T47D (cell line): ENCODE data around the gene NKX6-2.

Experiments
- DNase-seq, 2 experiments: peaks; one replicate each; pipeline versions ENCODE4 v3.0.0 to v3.0.0-alpha.2; 2011 to 2012; ENCODE audit warnings: low read depth in 1 of 2, low spot score in 1 of 2
- JUND ChIP-seq: IDR thresholded peaks from 2 replicates; pipeline ENCODE4 v1.6.1; 2012; ENCODE audit warnings: low read depth
- in situ Hi-C: cut with HindIII; loops from 2 replicates; pipeline ENCODE4 v1.10.0; 2016; ENCODE audit warnings: low sequenced_read_pairs, low pct_unique_long_range_greater_than_20kb

Gene NKX6-2

GRCh38 chr10:132809232-132810140 lies 23.5 kb upstream of the NKX6-2 start:
- DNase-seq: no peak
- in situ Hi-C loops: no loop called here
- TF ChIP-seq JUND: no peak

GRCh38 chr10:132808383-132809231 lies 22.7 kb upstream of the NKX6-2 start:
- DNase-seq: no peak
- TF ChIP-seq JUND: no peak
- in situ Hi-C loops: no loop called here

GRCh38 chr10:132807621-132808049 lies 21.7 kb upstream of the NKX6-2 start:
- in situ Hi-C loops: no loop called here
- DNase-seq: no peak
- no peak for TF ChIP-seq JUND

- in situ Hi-C loops: no loop called here
Observed at GRCh38 chr10:132806561-132807003, 20.6 kb upstream of the NKX6-2 start.

GRCh38 chr10:132806110-132806509 lies 20.2 kb upstream of the NKX6-2 start:
- no peak for TF ChIP-seq JUND
- no peak for DNase-seq

More at GRCh38 chr10:132806561-132807003, 20.6 kb upstream of the NKX6-2 start:
- DNase-seq: no peak
- no peak for TF ChIP-seq JUND

GRCh38 chr10:132805599-132805998 lies 19.7 kb upstream of the NKX6-2 start:
- in situ Hi-C loops: no loop called here
- TF ChIP-seq JUND: no peak
- no peak for DNase-seq

More at GRCh38 chr10:132806110-132806509, 20.2 kb upstream of the NKX6-2 start:
- in situ Hi-C loops: no loop called here

- no peak for TF ChIP-seq JUND
- DNase-seq: no peak
- in situ Hi-C loops: no loop called here
Observed at GRCh38 chr10:132804785-132805426, 19.0 kb upstream of the NKX6-2 start.

- in situ Hi-C loops: no loop called here
Observed at GRCh38 chr10:132804287-132804686, 18.3 kb upstream of the NKX6-2 start.

GRCh38 chr10:132803416-132804210 lies 17.7 kb upstream of the NKX6-2 start:
- in situ Hi-C loops: no loop called here
- DNase-seq: no peak
- TF ChIP-seq JUND: no peak

More at GRCh38 chr10:132804287-132804686, 18.3 kb upstream of the NKX6-2 start:
- TF ChIP-seq JUND: no peak
- DNase-seq: no peak

GRCh38 chr10:132802694-132803320 lies 16.9 kb upstream of the NKX6-2 start:
- in situ Hi-C loops: no loop called here
- TF ChIP-seq JUND: no peak
- no peak for DNase-seq

GRCh38 chr10:132802048-132802447 lies 16.1 kb upstream of the NKX6-2 start:
- no peak for DNase-seq
- in situ Hi-C loops: no loop called here
- no peak for TF ChIP-seq JUND
